Bronchial epithelial cell (primary cell): ENCODE measurements around the gene HMGB1. TPM values are rescaled to one million over a fixed set of nuclear protein-coding genes. Genes with fewer than 3 reads are reported as not detected.

ENCODE experiments used
- DNase-seq: peaks from one replicate; pipeline ENCODE4 v3.0.0-alpha.2; 2010; ENCODE audit warnings: low read depth
- FAIRE-seq: peaks from 2 replicates; lab custom pipeline; 2011; peaks lifted over from hg19 to GRCh38; lab: Jason Lieb, UNC
- H3K27me3 ChIP-seq: 2 replicates; pipeline ENCODE4 v1.5.1; 2011; ENCODE audit warnings: low read length; ENCODE audit not compliant: control insufficient read depth, insufficient read depth
- H3K36me3 ChIP-seq: 2 replicates; pipeline ENCODE4 v1.5.1; 2011; ENCODE audit warnings: low read length; ENCODE audit not compliant: control insufficient read depth, insufficient read depth
- H3K4me3 ChIP-seq: 2 replicates; pipeline ENCODE4 v1.5.1; 2011; ENCODE audit warnings: mild to moderate bottlenecking, low read depth, low read length, control low read depth
- CTCF ChIP-seq: IDR thresholded peaks from 2 replicates; pipeline ENCODE4 v1.5.1; 2011; ENCODE audit warnings: mild to moderate bottlenecking, moderate library complexity, low read length, control low read depth, inconsistent platforms; ENCODE audit not compliant: insufficient read depth, severe bottlenecking
- total RNA-seq: library from RNA; depleted of rRNA; stranded (reverse); fragments of >200 nt; gene quantifications from 2 replicates; pipeline ENCODE4 v1.2.1, GENCODE V29; 2014

Gene HMGB1
- total RNA-seq, 1 donor from 2014 or later = 72.4 TPM

GRCh38 chr13:30486230-30487074, 20.7 kb upstream of the HMGB1 start:
- DNase-seq (peak; percentile 66), FAIRE-seq (peak; percentile 95)
- Histone ChIP-seq H3K27me3 (no peaks in the 10 kb centered on the region), H3K4me3 (no peak overlapping the region), H3K36me3 (no peaks in the 10 kb centered on the region)
- TF ChIP-seq CTCF = no peak

- Histone ChIP-seq H3K27me3 (no peaks in the 10 kb centered on the region), H3K4me3 (no peak overlapping the region), H3K36me3 (no peaks in the 10 kb centered on the region)
- no peak for FAIRE-seq
- no peak for TF ChIP-seq CTCF
- DNase-seq = no peak
These were observed 15.6 kb upstream of the HMGB1 start for GRCh38 chr13:30481241-30481760.

- no peak for DNase-seq
- FAIRE-seq = no peak
- no peaks in the 10 kb centered on the region for H3K36me3 ChIP-seq
- H3K27me3 ChIP-seq = no peaks in the 10 kb centered on the region
- no peak for TF ChIP-seq CTCF
- H3K4me3 ChIP-seq = no peak overlapping the region
These were observed 14.7 kb upstream of the HMGB1 start for GRCh38 chr13:30480292-30480950.

- H3K36me3 ChIP-seq = no peaks in the 10 kb centered on the region
These were observed 14.1 kb upstream of the HMGB1 start for GRCh38 chr13:30479883-30480219.

GRCh38 chr13:30479154-30479882, 13.6 kb upstream of the HMGB1 start:
- FAIRE-seq = no peak
- no peaks in the 10 kb centered on the region for H3K27me3 ChIP-seq
- H3K4me3 ChIP-seq = no peak overlapping the region
- no peaks in the 10 kb centered on the region for H3K36me3 ChIP-seq
- no peak for DNase-seq
- no peak for TF ChIP-seq CTCF

More at GRCh38 chr13:30479883-30480219, 14.1 kb upstream of the HMGB1 start:
- TF ChIP-seq CTCF = no peak
- H3K27me3 ChIP-seq = no peaks in the 10 kb centered on the region
- DNase-seq (no peak), FAIRE-seq (no peak)
- no peak overlapping the region for H3K4me3 ChIP-seq
